Trophoblast cell (in vitro differentiated cells and primary cell): ENCODE data around the gene C19orf85.

Source experiments
- DNase-seq, 2 donors: peaks; one replicate each; pipeline ENCODE4 v3.0.0-alpha.2; 2016
- H2AFZ ChIP-seq: 2 replicates; pipeline ENCODE4 v1.6.1; 2013; ENCODE audit warnings: low read length, moderate library complexity, mild to moderate bottlenecking; ENCODE audit not compliant: insufficient read depth, poor library complexity
- H2AK5ac ChIP-seq: 2 replicates; pipeline ENCODE4 v1.6.1; 2013; ENCODE audit warnings: mild to moderate bottlenecking, low read length
- H2BK120ac ChIP-seq: 2 replicates; pipeline ENCODE4 v1.6.1; 2013; ENCODE audit warnings: low read length, mild to moderate bottlenecking, moderate library complexity; ENCODE audit not compliant: insufficient read depth, poor library complexity
- H2BK12ac ChIP-seq: 2 replicates; pipeline ENCODE4 v1.6.1; 2013; ENCODE audit warnings: mild to moderate bottlenecking, low read length, moderate library complexity
- H2BK5ac ChIP-seq: 2 replicates; pipeline ENCODE4 v1.6.1; 2013; ENCODE audit warnings: low read length, low read depth, moderate library complexity, mild to moderate bottlenecking; ENCODE audit not compliant: poor library complexity
- H3K14ac ChIP-seq: 2 replicates; pipeline ENCODE4 v1.6.1; 2013; ENCODE audit warnings: mild to moderate bottlenecking, low read length
- H3K18ac ChIP-seq: 2 replicates; pipeline ENCODE4 v1.6.1; 2013; ENCODE audit warnings: mild to moderate bottlenecking, low read length
- H3K23ac ChIP-seq: 2 replicates; pipeline ENCODE4 v1.6.1; 2013; ENCODE audit warnings: low read length
- H3K27ac ChIP-seq: 2 replicates; pipeline ENCODE4 v1.5.1; 2013; ENCODE audit warnings: low read depth, mild to moderate bottlenecking, inconsistent platforms, low read length, moderate library complexity
- H3K27me3 ChIP-seq: 2 replicates; pipeline ENCODE4 v1.6.1; 2013; ENCODE audit warnings: inconsistent platforms, mild to moderate bottlenecking, low read length, moderate library complexity; ENCODE audit not compliant: insufficient read depth
- H3K36me3 ChIP-seq, 2 experiments: 1 replicate in 1 of 2; 2 replicates in 1 of 2; pipeline ENCODE4 v1.6.1; 2013; ENCODE audit warnings: low read length in 2 of 2, mild to moderate bottlenecking in 2 of 2, moderate library complexity in 1 of 2; ENCODE audit not compliant: insufficient read depth in 2 of 2, control insufficient read depth in 1 of 2
- H3K4ac ChIP-seq: 2 replicates; pipeline ENCODE4 v1.6.1; 2013; ENCODE audit warnings: low read depth, mild to moderate bottlenecking, low read length, moderate library complexity
- H3K4me1 ChIP-seq, 2 experiments: 1 replicate in 1 of 2; 2 replicates in 1 of 2; pipeline ENCODE4 v1.6.1; 2013; ENCODE audit warnings: low read length in 2 of 2, mild to moderate bottlenecking in 2 of 2, moderate library complexity in 1 of 2; ENCODE audit not compliant: insufficient read depth in 2 of 2, control insufficient read depth in 1 of 2
- H3K4me2 ChIP-seq: 2 replicates; pipeline ENCODE4 v1.6.1; 2013; ENCODE audit warnings: inconsistent platforms, mild to moderate bottlenecking, low read length, moderate library complexity
- H3K4me3 ChIP-seq: 2 replicates; pipeline ENCODE4 v1.5.1; 2013; ENCODE audit warnings: mild to moderate bottlenecking, low read depth, low read length, inconsistent platforms
- H3K79me1 ChIP-seq: one replicate; pipeline ENCODE4 v1.6.1; 2013; ENCODE audit warnings: low read length
- H3K79me2 ChIP-seq: 2 replicates; pipeline ENCODE4 v1.6.1; 2013; ENCODE audit warnings: low read length, mild to moderate bottlenecking; ENCODE audit not compliant: control insufficient read depth, insufficient read depth, poor library complexity
- H3K9ac ChIP-seq: 2 replicates; pipeline ENCODE4 v1.6.1; 2013; ENCODE audit warnings: mild to moderate bottlenecking, low read length
- H3K9me3 ChIP-seq: 2 replicates; pipeline ENCODE4 v1.6.1; 2013; ENCODE audit warnings: low read depth, mild to moderate bottlenecking, control low read depth, inconsistent platforms, low read length; ENCODE audit not compliant: insufficient read depth
- H4K12ac ChIP-seq: 2 replicates; pipeline ENCODE4 v1.6.1; 2013; ENCODE audit warnings: low read depth, mild to moderate bottlenecking, low read length, moderate library complexity
- H4K8ac ChIP-seq: 2 replicates; pipeline ENCODE4 v1.6.1; 2013; ENCODE audit warnings: low read depth, mild to moderate bottlenecking, low read length, moderate library complexity
- H4K91ac ChIP-seq: one replicate; pipeline ENCODE4 v1.6.1; 2013; ENCODE audit warnings: low read depth, mild to moderate bottlenecking, low read length, moderate library complexity
- WGBS: extraction: QIAGEN DNeasy Blood & Tissue Kit; methylation state at CpG from one replicate; pipeline ENCODE4 v1.1.7; 2013; ENCODE audit warnings: missing lambda C conversion rate; ENCODE audit not compliant: insufficient read length, insufficient coverage; ENCODE audit errors: extremely low coverage; 5-methylcytosine and 5-hydroxymethylcytosine counted together

The C19orf85 gene

DNA sequence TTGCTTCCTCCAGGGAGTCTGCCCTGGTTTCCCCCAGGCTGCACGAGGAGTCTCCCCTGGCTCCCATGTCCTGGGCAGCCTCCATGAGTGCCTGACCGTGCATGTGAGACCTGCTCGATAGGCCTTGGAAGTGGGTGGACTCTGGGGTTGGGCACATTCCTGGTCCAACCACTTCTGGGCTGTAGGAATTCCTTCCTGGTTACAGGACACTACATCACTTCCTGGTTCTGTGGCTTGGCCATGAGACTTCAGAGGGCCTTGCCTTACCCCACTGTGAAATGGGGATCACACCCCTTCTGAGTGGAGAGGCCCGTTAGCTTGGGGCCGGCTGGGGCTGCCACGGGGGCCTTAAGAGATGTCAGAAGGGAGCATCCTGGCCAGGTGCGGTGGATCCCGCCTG lies 7.9 kb upstream of the C19orf85 start:
- no peak overlapping the region for H2AFZ ChIP-seq
- no CpG with 5 or more reads among the region's 8 CpGs for WGBS
- H3K4ac ChIP-seq: no peak overlapping the region

DNA sequence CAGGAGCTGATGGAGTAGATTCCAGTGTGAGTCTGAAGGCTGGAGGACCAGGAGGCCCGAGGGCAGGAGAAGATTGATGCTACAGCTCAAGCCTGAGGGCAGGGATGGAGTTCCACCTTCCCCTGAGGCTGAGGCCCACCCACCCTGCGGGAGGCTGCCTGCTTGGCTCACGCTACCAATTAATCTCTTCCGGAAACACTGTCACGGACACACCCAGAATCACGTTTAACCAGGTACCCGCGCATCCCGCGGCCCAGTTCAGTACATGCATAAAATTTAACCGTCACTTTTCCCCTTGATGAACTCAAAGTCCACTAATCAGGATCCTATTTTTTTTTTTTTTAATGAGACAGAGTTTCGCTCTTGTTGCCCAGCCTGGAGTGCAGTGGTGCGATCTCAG lies 6.7 kb upstream of the C19orf85 start:
- no peak overlapping the region for H3K14ac ChIP-seq
- no peak overlapping the region for H3K4me2 ChIP-seq
- H2BK12ac ChIP-seq: no peak overlapping the region
- no peak overlapping the region for H3K9ac ChIP-seq
- no peak overlapping the region for H2AFZ ChIP-seq
- H3K4ac ChIP-seq: no peak overlapping the region
- no peak overlapping the region for H3K18ac ChIP-seq
- H3K4me1 ChIP-seq: peaks cover 7 to 9% of the 10 kb centered on the region in 2 experiments
- no peak overlapping the region for H3K27ac ChIP-seq
- H4K91ac ChIP-seq: no peak overlapping the region
- DNase-seq: no peak
- no peaks in the 10 kb centered on the region for H3K9me3 ChIP-seq
- no peaks in the 10 kb centered on the region for H3K79me2 ChIP-seq
- no CpG with 5 or more reads among the region's 13 CpGs for WGBS
- no peak overlapping the region for H2BK120ac ChIP-seq
- H2BK5ac ChIP-seq: no peak overlapping the region
- peaks cover 4% of the 10 kb centered on the region for H3K79me1 ChIP-seq
- no peak overlapping the region for H4K8ac ChIP-seq
- no peaks in the 10 kb centered on the region for H3K36me3 ChIP-seq
- no peak overlapping the region for H3K23ac ChIP-seq
- no peak overlapping the region for H2AK5ac ChIP-seq
- H4K12ac ChIP-seq: no peak overlapping the region
- H3K27me3 ChIP-seq: no peaks in the 10 kb centered on the region
- H3K4me3 ChIP-seq: no peak overlapping the region

More for the DNA sequence above, 7.9 kb upstream of the C19orf85 start:
- Histone ChIP-seq H2AK5ac (no peak overlapping the region), H3K4me1 (peaks cover 7 to 9% of the 10 kb centered on the region in 2 experiments), H3K4me3 (no peak overlapping the region), H3K9ac (no peak overlapping the region), H3K27me3 (no peaks in the 10 kb centered on the region), H3K9me3 (no peaks in the 10 kb centered on the region), H4K8ac (peak overlapping the region; percentile 54), H3K27ac (no peak overlapping the region), H2BK12ac (no peak overlapping the region), H4K12ac (no peak overlapping the region), H4K91ac (no peak overlapping the region), H3K14ac (no peak overlapping the region), H2BK5ac (no peak overlapping the region), H3K18ac (no peak overlapping the region), H2BK120ac (peak overlapping the region; percentile 31), H3K36me3 (no peaks in the 10 kb centered on the region), H3K4me2 (no peak overlapping the region), H3K79me2 (no peaks in the 10 kb centered on the region), H3K79me1 (peaks cover 4% of the 10 kb centered on the region), H3K23ac (no peak overlapping the region)
- no peak for DNase-seq

- Histone ChIP-seq H3K27ac (no peak overlapping the region), H3K14ac (no peak overlapping the region), H3K79me1 (no peaks in the 10 kb centered on the region), H2BK120ac (no peak overlapping the region), H3K27me3 (no peaks in the 10 kb centered on the region), H3K79me2 (no peaks in the 10 kb centered on the region), H3K4me1 (peaks cover 3% of the 10 kb centered on the region in 2 experiments), H4K91ac (no peak overlapping the region), H3K4ac (no peak overlapping the region), H2AK5ac (no peak overlapping the region), H4K8ac (peak overlapping the region; percentile 51), H3K23ac (no peak overlapping the region), H4K12ac (peak overlapping the region; percentile 56), H2BK12ac (peak overlapping the region; percentile 45), H3K9me3 (no peaks in the 10 kb centered on the region), H2AFZ (peak overlapping the region; percentile 59), H3K9ac (no peak overlapping the region), H3K36me3 (no peaks in the 10 kb centered on the region), H3K18ac (no peak overlapping the region), H3K4me2 (no peak overlapping the region), H2BK5ac (no peak overlapping the region), H3K4me3 (no peak overlapping the region)
- DNase-seq: no peak
- WGBS: no CpG with 5 or more reads among the region's 4 CpGs
Measured at GRCh38 chr19:55468054-55468393, 3.5 kb upstream of the C19orf85 start.

DNA sequence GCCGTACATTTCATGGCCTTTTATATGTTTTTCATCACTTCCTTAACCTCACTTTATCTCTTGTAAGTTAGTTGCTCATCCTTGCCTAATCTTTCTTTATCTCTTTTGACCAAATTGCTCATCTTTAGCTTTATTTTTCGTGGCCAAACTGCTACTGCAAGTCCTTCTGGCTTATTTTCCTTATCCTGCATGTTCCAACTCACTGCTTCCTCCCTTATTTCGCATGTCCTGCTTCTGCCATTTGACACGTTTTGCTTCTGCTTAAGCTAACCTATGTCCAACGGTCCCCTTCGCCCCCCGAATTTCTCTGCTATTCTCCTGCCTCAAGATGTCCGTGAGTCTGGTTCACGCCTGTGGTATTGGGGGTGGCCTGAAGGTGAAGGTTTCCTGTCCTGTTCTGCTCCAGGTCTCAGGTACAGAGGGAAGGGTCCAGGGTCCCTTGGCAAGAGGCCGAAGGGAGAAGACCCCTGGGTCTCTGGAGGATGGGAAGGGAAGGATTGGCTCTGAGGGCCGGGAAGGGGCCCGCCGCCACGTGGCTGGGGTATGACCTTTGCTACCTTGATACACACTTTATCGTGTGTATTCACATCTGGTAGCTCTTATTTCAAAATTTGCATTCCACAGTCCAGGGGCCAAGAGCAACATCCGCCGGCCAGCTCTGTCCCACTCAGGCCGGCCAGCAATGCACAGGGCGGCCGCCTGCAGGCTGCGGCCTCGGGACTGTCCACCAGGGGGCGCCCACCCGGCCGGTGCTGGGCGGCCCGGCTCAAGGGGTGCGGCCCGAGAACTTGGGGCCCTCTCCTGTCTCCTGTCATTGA lies 2.9 kb upstream of the C19orf85 start:
- Histone ChIP-seq H2BK120ac (no peak overlapping the region), H3K79me2 (no peaks in the 10 kb centered on the region), H2BK5ac (no peak overlapping the region)

More for the DNA sequence above, 2.9 kb upstream of the C19orf85 start:
- Histone ChIP-seq H3K4me3 (no peak overlapping the region), H2AFZ (peak overlapping the region; percentile 59), H2AK5ac (no peak overlapping the region), H2BK12ac (no peak overlapping the region), H3K18ac (no peak overlapping the region), H3K9ac (no peak overlapping the region), H4K8ac (peak overlapping the region; percentile 46), H4K12ac (peak overlapping the region; percentile 56), H3K79me1 (no peaks in the 10 kb centered on the region), H3K4me2 (no peak overlapping the region), H3K4me1 (peaks cover 3% of the 10 kb centered on the region in 2 experiments), H3K27ac (no peak overlapping the region), H3K36me3 (no peaks in the 10 kb centered on the region), H3K9me3 (no peaks in the 10 kb centered on the region), H3K23ac (no peak overlapping the region), H3K14ac (no peak overlapping the region), H4K91ac (no peak overlapping the region), H3K27me3 (no peaks in the 10 kb centered on the region), H3K4ac (no peak overlapping the region)
- DNase-seq: peak in 1 of 2 donors; percentile 52
- no CpG with 5 or more reads among the region's 29 CpGs for WGBS
